ENCODE measurements around the gene FHIT.

The FHIT gene

GRCh38 chr3:59764171-59764570, 1487.1 kb downstream of the FHIT start:
- DNase-seq (ENCODE audit: low spot score) = no peak

GRCh38 chr3:59762941-59763340, 1488.3 kb downstream of the FHIT start:
- no peak for DNase-seq (ENCODE audit: low spot score)

- DNase-seq (ENCODE audit: low spot score) = no peak
Measured at GRCh38 chr3:59759298-59760031, 1491.8 kb downstream of the FHIT start.

- no peak for DNase-seq (ENCODE audit: low spot score)
Measured at GRCh38 chr3:59758672-59759071, 1492.6 kb downstream of the FHIT start.

DNA sequence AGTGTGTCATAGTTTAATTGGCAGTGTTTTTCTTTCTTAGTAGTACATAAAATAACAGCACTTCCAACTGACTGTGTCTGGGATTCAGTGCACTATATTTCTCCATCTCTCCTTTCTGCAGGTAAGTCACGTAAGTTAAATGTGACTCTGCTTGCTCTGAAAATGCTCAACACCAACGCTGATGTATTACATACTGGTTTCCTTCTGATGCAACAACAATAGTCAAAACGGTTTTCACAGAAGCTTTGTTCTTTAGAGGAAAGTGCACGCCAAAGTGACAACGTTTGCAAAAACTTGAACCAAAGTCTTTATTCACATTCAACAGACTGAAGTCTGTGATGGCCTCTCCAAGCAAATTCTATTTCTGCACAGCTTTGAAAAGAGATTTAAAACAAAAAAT, 1494.3 kb downstream of the FHIT start:
- no peak for DNase-seq (ENCODE audit: low spot score)

DNA sequence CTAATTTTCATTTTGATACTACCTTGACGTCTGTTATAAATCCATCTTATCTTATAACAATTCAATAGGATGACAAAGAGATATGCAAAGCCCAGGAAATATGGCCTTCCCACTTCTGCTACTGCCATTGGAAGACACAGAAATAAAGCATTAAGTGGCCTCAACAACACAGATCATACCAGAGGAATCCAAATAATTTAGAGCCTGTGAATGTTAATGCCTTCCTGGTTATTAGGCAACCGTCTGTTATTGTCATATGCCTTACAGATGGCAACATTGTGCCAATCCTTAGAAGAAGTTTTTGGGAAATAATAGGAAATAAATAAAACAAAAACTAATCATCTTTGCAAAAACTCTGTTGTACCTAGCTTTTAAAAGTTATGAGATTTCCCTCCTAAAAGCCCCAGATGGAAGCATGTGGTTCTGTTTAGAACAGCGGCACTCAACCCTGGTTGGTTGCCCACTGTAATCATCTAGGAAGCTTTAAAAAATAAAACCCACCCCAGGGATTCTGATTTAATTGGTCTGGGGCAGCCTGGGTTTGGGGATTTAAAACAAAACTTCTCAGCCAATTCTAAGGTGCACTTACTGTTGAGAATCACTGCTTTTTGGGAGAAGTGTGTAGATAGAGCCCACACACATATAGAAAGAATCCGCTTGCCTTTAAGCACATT, 1496.7 kb downstream of the FHIT start:
- no peak for DNase-seq (ENCODE audit: low spot score)

DNA sequence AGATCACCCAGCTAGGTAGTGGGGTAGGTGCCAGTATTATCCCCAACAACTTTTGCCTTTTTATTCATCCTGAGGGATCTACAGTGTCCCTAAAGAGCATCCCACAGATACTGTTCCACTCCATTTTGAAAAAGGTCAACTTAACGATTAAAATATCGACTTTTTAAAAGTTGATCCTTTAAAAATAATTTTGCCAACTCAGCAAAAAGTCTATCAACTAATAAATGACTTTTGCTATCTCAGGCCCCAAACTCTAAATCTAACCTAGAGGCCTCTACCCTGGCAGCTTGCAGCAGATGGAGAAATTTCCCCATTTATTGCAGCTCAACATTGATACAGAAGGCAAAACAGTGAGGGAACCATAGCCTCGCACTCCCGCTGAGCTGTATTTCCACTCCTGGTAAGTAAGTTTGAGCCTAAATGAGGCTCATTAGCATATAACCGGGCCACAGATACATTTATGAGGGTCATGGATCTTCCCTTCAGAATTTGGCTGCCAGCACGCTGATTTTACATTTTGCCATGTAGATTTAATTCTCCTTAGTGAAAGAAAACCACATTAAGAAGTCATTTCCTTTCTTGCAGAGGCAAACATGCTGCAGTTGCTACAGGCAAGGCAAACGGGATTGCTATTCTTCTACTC, 1497.3 kb downstream of the FHIT start:
- DNase-seq (ENCODE audit: low spot score) = no peak

- no peak for DNase-seq (ENCODE audit: low spot score)
Measured at GRCh38 chr3:59752925-59753324, 1498.3 kb downstream of the FHIT start.

DNA sequence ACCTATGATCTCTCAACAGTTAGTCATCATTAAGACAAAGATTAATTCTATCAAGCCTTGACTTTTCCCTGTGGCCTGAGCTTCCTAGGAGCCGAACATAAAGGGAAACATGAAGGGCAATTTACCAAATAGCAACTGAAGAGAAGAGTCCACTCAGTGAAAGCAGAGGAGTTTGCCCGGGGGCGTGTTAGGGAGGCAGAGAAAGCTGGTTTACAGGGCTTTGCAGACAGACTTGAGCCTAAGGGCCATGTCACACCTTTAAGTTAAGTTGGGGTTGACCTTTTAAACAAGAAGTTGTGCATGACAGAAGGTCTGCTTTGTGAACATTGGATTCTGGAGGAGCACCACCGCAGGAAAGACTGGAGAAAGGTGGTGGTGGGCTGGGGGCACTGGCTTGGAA, 1499.6 kb downstream of the FHIT start:
- no peak for DNase-seq (ENCODE audit: low spot score)

DNA sequence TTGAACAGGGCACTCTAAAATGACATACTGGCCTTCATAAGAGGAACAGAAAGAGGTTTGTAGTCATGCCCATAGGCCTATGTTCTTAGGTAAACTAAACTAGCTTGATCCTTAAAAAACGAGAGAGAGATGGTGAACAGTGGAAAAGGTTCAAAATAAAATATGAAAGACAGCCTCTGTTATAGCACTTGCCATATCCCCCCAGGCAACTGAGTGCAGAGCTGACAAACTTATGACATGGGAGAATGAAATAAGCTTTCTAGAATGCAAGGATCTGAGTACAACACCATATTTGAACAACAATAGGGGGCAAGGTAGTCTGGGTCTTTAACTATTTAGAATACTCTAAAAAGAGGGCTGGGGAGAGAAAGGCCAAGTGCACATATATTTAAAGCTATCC, 1500.9 kb downstream of the FHIT start:
- DNase-seq (ENCODE audit: low spot score) = no peak

DNA sequence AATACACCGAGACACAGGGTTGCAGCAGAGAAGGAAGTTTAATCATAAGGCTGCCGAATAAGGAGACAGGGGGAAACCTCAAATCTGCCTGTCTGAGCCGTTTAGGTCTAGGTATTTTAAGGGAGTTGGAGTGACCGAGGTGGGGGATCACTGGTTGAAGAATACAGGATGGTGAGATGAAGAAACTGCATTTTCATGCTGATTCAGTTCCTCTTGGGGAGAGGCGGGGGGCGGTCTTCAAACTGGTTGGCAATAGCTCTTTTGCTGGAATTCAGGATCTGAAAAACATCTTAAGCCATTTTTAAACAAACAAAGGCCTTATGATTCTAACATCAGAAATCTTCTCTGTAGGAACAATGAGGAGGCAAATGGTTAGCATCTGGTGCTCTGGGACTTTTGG, 1502.0 kb downstream of the FHIT start:
- DNase-seq (ENCODE audit: low spot score) = no peak

DNA sequence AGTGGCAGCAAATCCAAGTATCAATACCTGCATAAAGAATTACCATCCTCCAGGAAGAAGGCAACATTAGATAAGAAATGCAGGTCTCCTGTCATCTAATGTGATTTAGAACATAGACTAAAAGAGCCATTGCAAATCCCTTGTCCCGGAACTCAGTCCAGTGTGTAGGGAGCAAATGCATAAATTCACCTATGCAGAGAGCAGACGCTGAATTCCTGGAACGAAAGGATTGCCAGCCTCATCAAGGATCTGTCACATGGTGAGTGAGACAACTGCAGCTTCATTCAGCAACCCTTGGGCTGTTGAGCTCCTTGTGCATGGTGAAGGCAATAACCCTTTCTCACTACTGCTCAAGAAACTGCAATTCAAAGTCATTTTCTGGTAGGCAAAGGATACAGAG, 1504.7 kb downstream of the FHIT start:
- DNase-seq (ENCODE audit: low spot score) = no peak

DNA sequence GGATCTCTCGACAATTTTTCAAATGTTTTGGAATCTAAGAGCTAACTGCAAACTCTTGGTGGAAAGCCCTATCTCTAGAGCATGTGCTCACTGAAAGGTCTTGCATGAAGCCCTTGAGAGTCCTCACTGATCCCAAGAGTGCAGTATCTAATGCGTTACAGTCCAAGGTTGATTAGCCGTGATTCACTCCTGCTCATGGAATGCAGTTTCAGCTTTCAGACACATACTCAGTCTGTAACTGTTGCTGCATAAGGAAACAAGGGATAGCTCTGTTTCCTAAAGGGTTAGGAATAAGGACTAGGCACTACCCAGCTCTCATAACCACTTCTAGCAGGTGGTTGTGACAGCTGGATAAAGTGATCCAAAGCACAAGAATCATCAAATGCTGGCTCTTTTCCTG, 1514.0 kb downstream of the FHIT start:
- DNase-seq (ENCODE audit: low spot score) = no peak

GRCh38 chr3:59734061-59734460, 1517.2 kb downstream of the FHIT start:
- no peak for DNase-seq (ENCODE audit: low spot score)

DNA sequence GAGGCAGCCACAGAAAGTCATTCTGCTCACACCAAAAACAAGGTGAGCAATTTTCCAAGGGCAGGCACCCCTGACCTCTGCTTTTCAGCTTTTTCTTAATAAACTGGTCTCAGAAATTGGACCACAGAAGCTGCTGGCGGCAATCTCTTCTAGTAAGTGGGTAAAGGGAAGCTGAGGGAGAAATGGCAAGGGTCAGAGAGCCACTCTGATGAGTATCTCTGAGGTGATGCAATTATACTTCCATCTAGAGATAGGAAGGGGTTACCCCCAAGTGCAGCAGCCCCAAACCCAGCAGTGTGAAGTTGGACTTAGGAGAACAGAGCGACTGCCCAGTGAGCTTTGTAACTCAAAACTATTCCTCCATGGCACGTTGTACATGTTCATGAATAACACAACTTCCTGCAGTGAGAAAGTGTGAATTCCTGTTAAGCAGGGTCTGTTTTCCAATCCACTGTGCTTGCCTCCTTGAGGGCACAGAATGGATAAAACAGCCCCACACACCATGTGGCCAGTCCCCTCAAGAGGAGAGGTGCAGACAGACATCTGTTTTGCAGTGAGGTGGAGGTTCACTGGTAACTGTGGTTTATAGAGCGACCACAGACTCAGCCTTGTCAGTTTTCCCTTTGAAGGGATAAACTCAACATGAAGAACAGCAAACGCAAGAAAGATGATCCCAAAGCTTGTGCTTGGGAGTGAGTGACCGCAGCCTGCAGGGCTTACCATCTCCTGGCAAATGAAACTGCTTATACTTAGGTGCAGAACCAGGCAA, 1518.0 kb downstream of the FHIT start:
- no peak for DNase-seq (ENCODE audit: low spot score)

DNA sequence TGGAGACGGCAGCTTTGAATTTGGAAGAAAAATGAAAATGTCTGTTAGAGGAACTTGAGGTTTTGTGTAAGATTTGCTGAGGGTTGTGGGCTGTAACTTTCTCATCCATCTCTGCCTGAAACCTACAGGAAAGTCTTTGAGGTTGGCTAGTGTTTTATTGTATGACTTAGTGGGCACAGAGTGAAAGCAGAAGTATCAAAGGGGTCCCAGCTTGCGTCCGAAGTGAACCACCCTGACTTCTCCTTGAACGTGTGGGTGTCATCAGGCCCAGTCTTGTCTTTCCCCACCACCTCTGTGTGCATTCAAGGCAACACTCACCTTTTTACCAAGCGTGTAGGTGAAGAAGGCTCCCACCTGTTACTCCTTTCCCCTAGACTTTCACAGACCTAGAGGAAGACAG, 1519.3 kb downstream of the FHIT start:
- DNase-seq (ENCODE audit: low spot score) = no peak

GRCh38 chr3:59730591-59730990, 1520.7 kb downstream of the FHIT start:
- no peak for DNase-seq (ENCODE audit: low spot score)

DNA sequence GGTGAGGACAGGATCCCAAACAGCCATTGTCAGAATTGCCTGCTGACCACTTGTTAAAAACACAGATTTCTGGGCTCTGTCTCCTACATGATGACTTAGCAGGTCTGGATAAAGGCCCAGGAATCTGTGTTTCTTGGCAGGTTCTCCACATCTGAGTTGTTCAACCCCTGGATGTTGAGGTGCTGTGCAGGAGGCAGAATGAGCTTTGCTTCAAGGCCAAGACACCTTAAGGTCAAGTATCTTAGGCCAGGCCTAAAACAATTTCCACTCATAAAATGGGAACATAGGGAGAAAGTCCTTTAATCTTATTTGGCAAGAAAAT, 1522.7 kb downstream of the FHIT start:
- no peak for DNase-seq (ENCODE audit: low spot score)

DNA sequence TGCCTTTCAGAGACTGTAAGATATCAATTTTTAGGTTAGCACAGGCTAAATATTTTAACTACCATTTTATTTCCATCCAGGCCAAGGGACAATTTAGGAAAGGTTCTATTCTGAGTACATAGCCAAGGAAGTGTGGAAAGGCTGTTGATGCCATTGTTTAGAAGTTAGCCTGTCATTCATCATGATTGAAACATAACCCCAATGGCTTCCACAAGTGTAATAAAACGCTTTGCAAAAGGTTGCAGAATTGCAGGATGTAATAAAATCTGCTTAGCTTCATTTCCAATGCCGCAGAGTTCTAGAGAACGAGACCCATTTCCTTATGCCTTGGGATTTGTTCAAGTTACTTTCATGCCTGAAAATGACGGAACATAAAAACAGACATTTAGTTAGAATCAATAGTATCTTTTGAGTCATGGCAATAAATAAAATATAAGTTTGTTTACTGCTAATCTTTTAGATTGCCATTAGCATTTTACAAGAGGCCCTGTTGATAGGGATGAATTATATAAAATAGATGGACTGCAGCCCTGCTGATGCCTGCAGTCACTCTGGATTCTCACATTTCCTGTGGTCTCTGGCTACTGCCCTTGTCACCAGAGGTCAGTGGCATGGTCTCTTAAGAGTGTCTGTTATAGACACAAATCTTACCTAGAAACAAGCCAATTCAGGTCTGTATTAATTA, 1523.2 kb downstream of the FHIT start:
- no peak for DNase-seq (ENCODE audit: low spot score)

GRCh38 chr3:59726279-59726678, 1525.0 kb downstream of the FHIT start:
- no peak for DNase-seq (ENCODE audit: low spot score)

- DNase-seq (ENCODE audit: low spot score) = no peak
Measured at GRCh38 chr3:59717679-59718205, 1533.5 kb downstream of the FHIT start.

DNA sequence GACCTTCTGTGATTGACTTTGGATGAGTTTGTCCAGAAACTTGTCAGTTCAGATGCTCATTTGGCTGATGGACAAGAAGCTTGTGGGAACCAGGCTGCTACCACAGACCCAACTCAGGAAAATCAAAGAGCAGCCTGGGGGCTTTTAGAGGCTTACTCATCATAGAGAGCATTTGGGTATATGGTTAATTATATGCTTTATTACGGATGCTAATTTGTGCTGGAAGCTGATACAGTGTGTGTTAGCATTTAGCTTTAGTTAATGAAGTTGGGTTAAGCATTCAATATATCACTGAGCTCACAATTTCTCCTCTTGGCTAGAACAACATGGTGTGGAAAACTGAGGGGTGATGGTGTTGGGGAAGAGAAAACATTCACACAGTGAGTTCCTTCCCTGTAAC, 1537.2 kb downstream of the FHIT start:
- DNase-seq (ENCODE audit: low spot score) = no peak

Measured in globus pallidus (tissue), 1 donor.